A549 (cell line): ENCODE data around the gene ACBD4. TPM values are rescaled to one million over a fixed set of nuclear protein-coding genes. Genes with fewer than 3 reads are reported as not detected.

Experiments
- ATAC-seq, 2 experiments: fragments of 200-7000 bp in 1 of 2; fragments of >200 bp in 1 of 2; cut with Nextera tagmentation in 1 of 2; cut with Tn5 transposase in 1 of 2; 3 replicates each; pipeline versions ENCODE4 v1.8.0 to v1.9.1; 2018 to 2020; ENCODE audit warnings: mild to moderate bottlenecking in 1 of 2, moderate library complexity in 1 of 2
- CTCF ChIA-PET: fragments of 300-600 bp; sonication (Branson Sonifier 250); formaldehyde crosslinking; extraction: SDS; loops from one replicate; lab custom pipeline; 2021; ENCODE audit warnings: antibody characterized with exemption, inconsistent platforms; lab: Yijun Ruan, JAX
- POLR2A ChIA-PET: fragments of 350-600 bp; formaldehyde crosslinking; extraction: SDS; loops from one replicate; lab custom pipeline; 2021; ENCODE audit warnings: antibody characterized with exemption, inconsistent platforms; lab: Yijun Ruan, JAX
- DNase-seq, 2 experiments: peaks; one replicate each; pipeline versions ENCODE4 v3.0.0 to v3.0.0-alpha.2; 2011 to 2016; ENCODE audit warnings: low read depth in 1 of 2, low spot score in 1 of 2
- FAIRE-seq: peaks from 2 replicates; lab custom pipeline; 2011; peaks lifted over from hg19 to GRCh38; lab: Jason Lieb, UNC
- H3K27ac ChIP-seq, 2 experiments: fragments of >200 bp; sonication (Bioruptor Twin); formaldehyde crosslinking; 3 replicates each; pipeline ENCODE4 v1.5.1; 2016 to 2017
- H3K4me1 ChIP-seq: fragments of >200 bp; sonication (Bioruptor Twin); formaldehyde crosslinking; 3 replicates; pipeline ENCODE4 v1.6.1; 2016
- H3K4me2 ChIP-seq: fragments of >200 bp; sonication (Bioruptor Twin); formaldehyde crosslinking; 3 replicates; pipeline ENCODE4 v1.6.1; 2016
- H3K4me3 ChIP-seq: fragments of >200 bp; sonication (Bioruptor Twin); formaldehyde crosslinking; 3 replicates; pipeline ENCODE4 v1.5.1; 2016
- H3K9me3 ChIP-seq: fragments of >200 bp; sonication (Bioruptor Twin); formaldehyde crosslinking; 3 replicates; pipeline ENCODE4 v1.6.1; 2016
- ATOH8 ChIP-seq: fragments of 250-450 bp; sonication (Bioruptor Pico); IDR thresholded peaks from 2 replicates; pipeline ENCODE4 v1.5.0; 2020; ENCODE audit warnings: low read depth, mild to moderate bottlenecking, moderate library complexity
- CBX8 ChIP-seq: fragments of 200-600 bp; sonication (generic); IDR thresholded peaks from 2 replicates; pipeline ENCODE4 v1.6.1; 2016
- CEBPB ChIP-seq, 2 experiments: fragments of >200 bp in 1 of 2; sonication (Bioruptor Twin) in 1 of 2; formaldehyde crosslinking in 1 of 2; IDR thresholded peaks; 2 replicates each; pipeline ENCODE4 v1.6.1; 2012 to 2016
- E2F6 ChIP-seq: IDR thresholded peaks from 2 replicates; pipeline ENCODE4 v1.6.1; 2012; ENCODE audit warnings: low read depth, borderline replicate concordance
- EHF ChIP-seq: fragments of 250-450 bp; sonication (Bioruptor Pico); IDR thresholded peaks from 2 replicates; pipeline ENCODE4 v1.5.0; 2020; ENCODE audit warnings: mild to moderate bottlenecking
- EHMT2 ChIP-seq: fragments of 200-600 bp; sonication (generic); IDR thresholded peaks from 2 replicates; pipeline ENCODE4 v1.6.1; 2016; ENCODE audit warnings: antibody characterized with exemption, low read depth, mild to moderate bottlenecking, moderate library complexity
- EP300 ChIP-seq, 2 experiments: fragments of >200 bp; sonication (Bioruptor Twin); formaldehyde crosslinking; IDR thresholded peaks; 2 replicates in 1 of 2; 3 replicates in 1 of 2; pipeline ENCODE4 v1.6.1; 2016 to 2017
- FOSL2 ChIP-seq, 2 experiments: fragments of 450-650 bp in 1 of 2; fragments of >200 bp in 1 of 2; sonication (Bioruptor Twin) in 1 of 2; formaldehyde crosslinking; IDR thresholded peaks; 2 replicates each; pipeline versions ENCODE4 v1.5.0 to v1.6.1; 2016 to 2020; ENCODE audit warnings: mild to moderate bottlenecking in 1 of 2, moderate library complexity in 1 of 2
- GATA3 ChIP-seq: IDR thresholded peaks from 2 replicates; pipeline ENCODE4 v1.6.1; 2012; ENCODE audit warnings: borderline replicate concordance
- HMGXB4 ChIP-seq: fragments of 250-450 bp; sonication (Bioruptor Pico); IDR thresholded peaks from 2 replicates; pipeline ENCODE4 v1.5.0; 2021; ENCODE audit warnings: mild to moderate bottlenecking, moderate library complexity, borderline replicate concordance
- HOXA7 ChIP-seq: fragments of 250-450 bp; sonication (Bioruptor Pico); IDR thresholded peaks from 2 replicates; pipeline ENCODE4 v1.5.0; 2020; ENCODE audit warnings: mild to moderate bottlenecking, moderate library complexity
- HOXB13 ChIP-seq: fragments of 250-450 bp; sonication (Bioruptor Pico); IDR thresholded peaks from 2 replicates; pipeline ENCODE4 v1.5.0; 2020; ENCODE audit warnings: low read depth, mild to moderate bottlenecking, moderate library complexity
- KDM1A ChIP-seq: fragments of 200-600 bp; sonication (generic); IDR thresholded peaks from 2 replicates; pipeline ENCODE4 v1.6.1; 2016; ENCODE audit warnings: low read depth, mild to moderate bottlenecking
- MAFK ChIP-seq: fragments of 450-650 bp; IDR thresholded peaks from 2 replicates; pipeline ENCODE4 v1.6.1; 2014; ENCODE audit not compliant: partially characterized antibody
- MAZ ChIP-seq: fragments of 150-350 bp; IDR thresholded peaks from 2 replicates; pipeline ENCODE4 v1.6.1; 2014; ENCODE audit warnings: antibody characterized with exemption, low read depth, low read length, borderline replicate concordance
- MYC ChIP-seq: IDR thresholded peaks from 2 replicates; pipeline ENCODE4 v1.6.1; 2012; ENCODE audit warnings: mild to moderate bottlenecking, inconsistent platforms, low read length, improper control_type of control experiment, borderline replicate concordance
- PBX3 ChIP-seq: IDR thresholded peaks from 2 replicates; pipeline ENCODE4 v1.6.1; 2012
- POLR2A ChIP-seq: IDR thresholded peaks from 2 replicates; pipeline ENCODE4 v1.6.1; 2012; ENCODE audit warnings: mild to moderate bottlenecking, low read length
- POLR2AphosphoS2 ChIP-seq: conservative IDR thresholded peaks from 2 replicates; pipeline ENCODE4 v1.6.1; 2012; ENCODE audit warnings: low read length, improper control_type of control experiment, inconsistent platforms
- RARB ChIP-seq: fragments of 250-450 bp; sonication (Bioruptor Pico); IDR thresholded peaks from 2 replicates; pipeline ENCODE4 v1.8.0; 2021; ENCODE audit warnings: mild to moderate bottlenecking, moderate library complexity
- RCOR1 ChIP-seq: fragments of 150-350 bp; IDR thresholded peaks from 2 replicates; pipeline ENCODE4 v1.6.1; 2014; ENCODE audit warnings: antibody characterized with exemption, low read length, low read depth
- SMC3 ChIP-seq: fragments of >200 bp; sonication (Bioruptor Twin); formaldehyde crosslinking; IDR thresholded peaks from 3 replicates; pipeline ENCODE4 v1.6.1; 2018; ENCODE audit warnings: inconsistent platforms
- SREBF2 ChIP-seq: fragments of 450-650 bp; IDR thresholded peaks from 2 replicates; pipeline ENCODE4 v1.6.1; 2014; ENCODE audit warnings: mild to moderate bottlenecking, moderate library complexity
- TFCP2L1 ChIP-seq: fragments of 250-450 bp; sonication (Bioruptor Pico); IDR thresholded peaks from 2 replicates; pipeline ENCODE4 v1.5.0; 2021; ENCODE audit warnings: mild to moderate bottlenecking
- TP53 ChIP-seq: fragments of 250-450 bp; sonication (Bioruptor Pico); IDR thresholded peaks from 2 replicates; pipeline ENCODE4 v1.5.0; 2021; ENCODE audit warnings: mild to moderate bottlenecking, moderate library complexity
- WGBS: methylation state at CpG from one replicate; pipeline ENCODE4 v1.1.6; 2017; ENCODE audit errors: missing lambda C conversion rate; 5-methylcytosine and 5-hydroxymethylcytosine counted together
- polyA plus RNA-seq, 4 experiments: library from polyadenylated mRNA; depleted of rRNA in 3 of 4; stranded (reverse); fragments of >200 nt; fragmentation: RNase III in 1 of 4; extraction: RNeasy Plus Mini Kit Qiagen cat#74134 plus additional on column Dnase treatment in 1 of 4; gene quantifications; 2 replicates in 3 of 4; 3 replicates in 1 of 4; pipeline ENCODE4 v1.2.3, GENCODE V29; 2011 to 2017
- TF ChIP-seq, protein P1 (sequence below): fragments of >200 bp; sonication (Bioruptor Twin); formaldehyde crosslinking; IDR thresholded peaks from 3 replicates; pipeline ENCODE4 v1.6.1; 2016
- TF ChIP-seq, protein P2 (sequence below): IDR thresholded peaks from 2 replicates; pipeline ENCODE4 v1.6.1; 2012
- TF ChIP-seq, protein P3 (sequence below): fragments of >200 bp; sonication (Bioruptor Twin); formaldehyde crosslinking; IDR thresholded peaks from 2 replicates; pipeline ENCODE4 v1.6.1; 2016

ACBD4 gene
- polyA plus RNA-seq, 2 of the 4 experiments (the other 2 are of a cell fraction), result 11.4 to 13.7 TPM

DNA sequence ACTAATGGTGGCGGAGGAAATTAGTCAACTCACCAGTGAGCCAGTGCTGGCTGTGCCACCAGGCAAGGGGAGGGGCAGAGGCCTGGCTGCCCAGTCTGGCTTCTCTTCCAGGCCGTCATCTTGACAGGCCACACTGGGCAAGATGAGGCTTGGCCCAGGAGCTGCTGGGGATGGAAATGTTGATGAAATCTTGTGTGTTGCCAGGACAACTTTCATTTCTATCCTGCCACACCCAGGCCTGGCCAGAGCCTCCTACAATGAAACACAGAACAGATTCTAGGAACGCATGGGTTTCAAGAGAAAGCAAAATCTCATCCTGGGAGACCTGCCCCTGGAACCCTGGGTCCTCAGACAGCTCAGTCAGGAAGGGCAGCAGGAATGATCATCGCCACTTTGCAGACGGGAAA lies 35.4 kb downstream of the ACBD4 start:
- FAIRE-seq, result no peak
- H3K27ac ChIP-seq, result peak overlapping the region; percentile 96 to 100
- DNase-seq, result peak; percentile 76 to 93
- peak overlapping the region; percentile 6; the same call in 1 of the 3 replicates for H3K4me3 ChIP-seq
- ATAC-seq, result peak; percentile 20 to 31
- ChIA-PET CTCF (interaction anchor here (0.5 to 43.5 kb wide), 8 partner anchors 9 to 168 kb away, joined by 3 to 2147 read pairs (median 44); partner anchors contain the start of genes ACBD4, FMNL1, HEXIM1 and HEXIM2), POLR2A (interaction anchor here (1.2 to 7.6 kb wide), 5 partner anchors 11 to 35 kb away, joined by 3 to 371 read pairs (median 48); partner anchors contain the start of genes ACBD4, HEXIM1 and HEXIM2)
- peak overlapping the region; percentile 95 for H3K4me2 ChIP-seq
- no peaks in the 10 kb centered on the region for H3K9me3 ChIP-seq
- H3K4me1 ChIP-seq, result peaks cover 64% of the 10 kb centered on the region
- 13% methylated on average over 5 of the region's 5 CpGs for WGBS
- TF ChIP-seq EHF (CRISPR knock-in tag), result no peak
- no peak for TF ChIP-seq TFCP2L1
- peak; percentile 0; the same call in 1 of the 2 replicates for TF ChIP-seq TP53 (CRISPR knock-in tag)
- no peak for TF ChIP-seq FOSL2 (IDR thresholded peaks at IDR 0.05)
- TF ChIP-seq FOSL2 (CRISPR knock-in tag; IDR thresholded peaks at IDR 0.05), result no peak
- TF ChIP-seq HMGXB4 (CRISPR knock-in tag), result no peak
- TF ChIP-seq, protein P1, sequence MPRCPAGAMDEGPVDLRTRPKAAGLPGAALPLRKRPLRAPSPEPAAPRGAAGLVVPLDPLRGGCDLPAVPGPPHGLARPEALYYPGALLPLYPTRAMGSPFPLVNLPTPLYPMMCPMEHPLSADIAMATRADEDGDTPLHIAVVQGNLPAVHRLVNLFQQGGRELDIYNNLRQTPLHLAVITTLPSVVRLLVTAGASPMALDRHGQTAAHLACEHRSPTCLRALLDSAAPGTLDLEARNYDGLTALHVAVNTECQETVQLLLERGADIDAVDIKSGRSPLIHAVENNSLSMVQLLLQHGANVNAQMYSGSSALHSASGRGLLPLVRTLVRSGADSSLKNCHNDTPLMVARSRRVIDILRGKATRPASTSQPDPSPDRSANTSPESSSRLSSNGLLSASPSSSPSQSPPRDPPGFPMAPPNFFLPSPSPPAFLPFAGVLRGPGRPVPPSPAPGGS, result no peak
- no peak for TF ChIP-seq MAZ
- TF ChIP-seq POLR2AphosphoS2, result no peak
- no peak for TF ChIP-seq HOXA7
- peak in 1 of 2 experiments; percentile 34; a peak in 1 of 4 replicates for TF ChIP-seq CEBPB (IDR thresholded peaks at IDR 0.05)
- TF ChIP-seq PBX3, result no peak
- TF ChIP-seq RCOR1, result no peak
- 0 out of 2 replicates have a peak, but pooled peaks have one; percentile 15 for TF ChIP-seq E2F6
- no peak for TF ChIP-seq KDM1A
- no peak for TF ChIP-seq SMC3
- TF ChIP-seq MAFK, result no peak
- TF ChIP-seq MYC, result 0 out of 2 replicates have a peak, but pooled peaks have one; percentile 18

GRCh38 chr17:45171338-45172231 lies 36.1 kb downstream of the ACBD4 start:
- Histone ChIP-seq H3K27ac (peak overlapping the region; percentile 96 to 100), H3K4me3 (peak overlapping the region; percentile 36), H3K4me2 (peak overlapping the region; percentile 95), H3K4me1 (peaks cover 70% of the 10 kb centered on the region), H3K9me3 (no peaks in the 10 kb centered on the region)
- ChIA-PET CTCF (interaction anchor here (0.5 to 43.5 kb wide), 9 partner anchors 10 to 123 kb away, joined by 3 to 2147 read pairs (median 26); partner anchors contain the start of genes ACBD4, FMNL1, HEXIM1 and HEXIM2), POLR2A (interaction anchor here (0.6 to 7.6 kb wide), 11 partner anchors 11 to 302 kb away, joined by 3 to 371 read pairs (median 7); partner anchors contain the start of genes ACBD4, HEXIM1 and HEXIM2)
- ATAC-seq, result peak; percentile 64 to 65
- 2% methylated on average over 20 of the region's 20 CpGs for WGBS
- FAIRE-seq, result peak; percentile 98
- peak; percentile 84 to 96 for DNase-seq
- TF ChIP-seq RARB (0 out of 2 replicates have a peak, but pooled peaks have one; percentile 9), TFCP2L1 (no peak), SREBF2 (no peak), GATA3 (peak; percentile 70), MAZ (0 out of 2 replicates have a peak, but pooled peaks have one; percentile 14), CEBPB (IDR thresholded peaks at IDR 0.05) (no peak), E2F6 (0 out of 2 replicates have a peak, but pooled peaks have one; percentile 14), MYC (0 out of 2 replicates have a peak, but pooled peaks have one; percentile 27), ATOH8 (CRISPR knock-in tag) (0 out of 2 replicates have a peak, but pooled peaks have one; percentile 58), POLR2A (peak; percentile 49; the same call in 1 of the 2 replicates), HOXB13 (CRISPR knock-in tag) (peak; percentile 59; the same call in 1 of the 2 replicates), EP300 (IDR thresholded peaks at IDR 0.05) (peak; percentile 58 to 91; a peak in 3 of 5 replicates), EHMT2 (no peak), CBX8 (no peak)
- TF ChIP-seq, protein P2, sequence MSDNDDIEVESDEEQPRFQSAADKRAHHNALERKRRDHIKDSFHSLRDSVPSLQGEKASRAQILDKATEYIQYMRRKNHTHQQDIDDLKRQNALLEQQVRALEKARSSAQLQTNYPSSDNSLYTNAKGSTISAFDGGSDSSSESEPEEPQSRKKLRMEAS, result peak; percentile 81
- TF ChIP-seq, protein P3, sequence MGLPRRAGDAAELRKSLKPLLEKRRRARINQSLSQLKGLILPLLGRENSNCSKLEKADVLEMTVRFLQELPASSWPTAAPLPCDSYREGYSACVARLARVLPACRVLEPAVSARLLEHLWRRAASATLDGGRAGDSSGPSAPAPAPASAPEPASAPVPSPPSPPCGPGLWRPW, result no peak
